Muscle of leg (tissue), 11 donors: ENCODE data around the gene MYO5C. TPM values are rescaled to one million over a fixed set of nuclear protein-coding genes. Genes with fewer than 3 reads are reported as not detected.

ENCODE experiments used
- DNase-seq: peaks from one replicate; pipeline ENCODE4 v3.0.0; 2013
- H3K27ac ChIP-seq: one replicate; pipeline ENCODE4 v1.5.1; 2013; ENCODE audit warnings: mild to moderate bottlenecking, low read length, control low read depth
- H3K27me3 ChIP-seq: one replicate; pipeline ENCODE4 v1.6.1; 2013; ENCODE audit warnings: low read length; ENCODE audit not compliant: control insufficient read depth, insufficient read depth
- H3K36me3 ChIP-seq: one replicate; pipeline ENCODE4 v1.6.1; 2013; ENCODE audit warnings: low read length; ENCODE audit not compliant: control insufficient read depth, insufficient read depth
- H3K4me1 ChIP-seq: one replicate; pipeline ENCODE4 v1.6.1; 2013; ENCODE audit warnings: low read length; ENCODE audit not compliant: control insufficient read depth, insufficient read depth
- H3K4me3 ChIP-seq: one replicate; pipeline ENCODE4 v1.5.1; 2013; ENCODE audit warnings: low read length, control low read depth
- H3K9me3 ChIP-seq: replicated peaks from 2 replicates; pipeline ENCODE4 v1.6.1; 2013; ENCODE audit warnings: low read depth, low read length; ENCODE audit not compliant: control insufficient read depth
- whole genome bisulfite sequencing: methylation state at CpG from one replicate; pipeline ENCODE4 v1.1.5; 2013; ENCODE audit warnings: missing lambda C conversion rate; ENCODE audit not compliant: insufficient coverage; 5-methylcytosine and 5-hydroxymethylcytosine counted together
- polyA plus RNA-seq, 8 donors: library from polyadenylated mRNA; unstranded; fragments of 120-200 nt; gene quantifications; one replicate each; pipeline versions ENCODE4 v1.2.1 to v1.2.3, GENCODE V29; 2013; ENCODE audit warnings: inconsistent platforms in 1 of 8, low replicate concordance in 1 of 8; ENCODE audit not compliant: insufficient read length in 8 of 8, insufficient read depth in 1 of 8
- total RNA-seq: library from RNA; stranded (reverse); fragments of 120-200 nt; gene quantifications from one replicate; pipeline ENCODE4 v1.2.4, GENCODE V29; 2013

Gene MYO5C
- total and polyA plus RNA-seq, 9 donors = 4.9 to 12.4 (median 6.0) TPM

DNA sequence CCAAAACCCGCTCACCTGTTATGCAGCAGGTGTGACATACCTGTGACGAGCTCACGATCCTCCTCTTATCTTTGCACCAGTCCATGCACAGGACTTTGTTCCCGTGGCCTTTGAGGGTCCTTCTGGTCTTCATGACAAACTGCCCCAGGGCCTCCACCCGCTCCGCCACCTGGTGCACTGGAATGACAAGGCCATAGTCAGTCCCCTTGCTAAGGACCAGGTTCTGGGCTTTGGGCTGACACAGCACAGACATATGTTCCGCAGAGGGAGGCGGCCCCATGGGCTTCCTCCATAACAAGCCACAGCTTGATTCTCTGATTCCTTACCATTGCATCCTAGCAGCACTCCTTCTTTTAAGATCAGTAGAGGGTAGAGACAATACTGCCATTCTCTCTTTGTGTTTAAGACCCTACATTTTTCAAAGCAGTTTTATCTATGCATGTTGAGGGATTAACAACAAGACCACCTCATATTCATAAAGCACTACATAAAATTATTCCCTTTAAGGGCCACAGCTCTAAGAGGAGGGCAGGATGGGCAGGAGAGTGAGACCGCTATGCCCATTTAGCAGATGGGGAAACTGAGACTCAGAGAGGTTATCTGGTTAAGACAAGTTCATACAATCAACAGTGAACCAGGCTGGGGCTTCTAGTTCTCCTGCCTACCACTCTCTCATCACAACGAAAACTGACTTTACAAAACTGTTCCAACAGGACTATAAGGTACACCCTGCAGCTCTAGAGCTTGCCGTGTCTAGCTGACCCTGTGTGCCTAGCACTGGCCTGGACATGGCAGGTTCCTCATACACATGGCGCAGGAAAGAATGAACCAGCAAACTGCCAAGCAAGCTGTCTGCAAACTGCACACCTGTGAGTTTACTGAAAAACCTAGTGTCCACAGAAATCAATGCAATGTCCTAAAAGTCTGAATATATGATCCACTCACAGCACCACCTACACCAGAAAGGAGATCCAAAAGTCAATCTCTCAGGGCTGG lies 141.4 kb downstream of the MYO5C start:
- H3K36me3 ChIP-seq = peaks cover 6% of the 10 kb centered on the region
- no peaks in the 10 kb centered on the region for H3K9me3 ChIP-seq
- H3K27me3 ChIP-seq = no peaks in the 10 kb centered on the region
- H3K4me3 ChIP-seq = no peak overlapping the region
- H3K27ac ChIP-seq = no peak overlapping the region
- 87% methylated on average over 10 of the region's 12 CpGs for WGBS
- no peak for DNase-seq
- H3K4me1 ChIP-seq = no peaks in the 10 kb centered on the region

DNA sequence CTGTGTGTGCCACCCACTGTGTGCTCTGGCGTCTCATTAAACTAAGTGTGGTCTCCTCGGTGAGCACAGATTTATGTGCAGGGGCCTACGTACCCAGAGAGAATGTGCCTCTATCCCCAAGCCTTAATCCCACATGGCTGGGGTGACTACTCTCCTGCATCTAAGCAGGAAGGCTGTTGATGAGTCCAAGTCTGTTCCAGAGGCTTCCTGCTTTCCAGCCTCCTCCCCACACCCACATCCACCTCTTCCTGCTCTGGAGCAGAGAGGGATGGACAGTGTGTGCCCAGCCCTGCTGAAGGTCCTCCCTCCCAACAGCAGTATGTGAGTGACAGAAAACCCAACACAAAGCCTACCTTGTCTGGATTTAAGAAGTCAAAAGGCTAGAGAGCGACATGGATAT lies 144.3 kb downstream of the MYO5C start:
- no peaks in the 10 kb centered on the region for H3K4me1 ChIP-seq
- no peak for DNase-seq
- 73% methylated on average over 3 of the region's 4 CpGs for WGBS
- H3K27ac ChIP-seq = no peak overlapping the region
- no peak overlapping the region for H3K4me3 ChIP-seq
- peaks cover 18% of the 10 kb centered on the region for H3K36me3 ChIP-seq
- no peaks in the 10 kb centered on the region for H3K27me3 ChIP-seq
- H3K9me3 ChIP-seq = no peaks in the 10 kb centered on the region

DNA sequence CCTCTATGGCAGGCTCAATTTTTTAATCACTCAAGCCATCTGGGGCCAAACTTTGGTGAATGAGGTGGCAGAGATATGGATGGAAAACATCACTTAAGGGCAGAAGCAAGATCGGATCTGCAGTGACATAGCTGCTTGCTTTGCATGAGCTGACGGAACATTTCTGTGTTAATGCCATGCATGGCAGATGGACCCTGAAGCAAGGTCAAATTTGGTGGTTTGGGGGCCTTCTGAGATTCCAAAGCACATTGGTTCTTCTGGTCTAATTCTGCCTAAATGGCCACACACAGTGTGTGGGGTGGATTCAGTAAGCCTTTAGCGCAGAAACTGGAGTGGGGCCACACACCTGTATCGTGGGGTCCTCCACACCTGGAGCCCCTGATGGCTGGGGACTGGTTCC lies 144.7 kb downstream of the MYO5C start:
- no peaks in the 10 kb centered on the region for H3K4me1 ChIP-seq
- H3K36me3 ChIP-seq = peaks cover 19% of the 10 kb centered on the region
- H3K27ac ChIP-seq = no peak overlapping the region
- 85% methylated on average over 4 of the region's 4 CpGs for WGBS
- H3K9me3 ChIP-seq = no peaks in the 10 kb centered on the region
- no peak overlapping the region for H3K4me3 ChIP-seq
- H3K27me3 ChIP-seq = no peaks in the 10 kb centered on the region
- DNase-seq = no peak

DNA sequence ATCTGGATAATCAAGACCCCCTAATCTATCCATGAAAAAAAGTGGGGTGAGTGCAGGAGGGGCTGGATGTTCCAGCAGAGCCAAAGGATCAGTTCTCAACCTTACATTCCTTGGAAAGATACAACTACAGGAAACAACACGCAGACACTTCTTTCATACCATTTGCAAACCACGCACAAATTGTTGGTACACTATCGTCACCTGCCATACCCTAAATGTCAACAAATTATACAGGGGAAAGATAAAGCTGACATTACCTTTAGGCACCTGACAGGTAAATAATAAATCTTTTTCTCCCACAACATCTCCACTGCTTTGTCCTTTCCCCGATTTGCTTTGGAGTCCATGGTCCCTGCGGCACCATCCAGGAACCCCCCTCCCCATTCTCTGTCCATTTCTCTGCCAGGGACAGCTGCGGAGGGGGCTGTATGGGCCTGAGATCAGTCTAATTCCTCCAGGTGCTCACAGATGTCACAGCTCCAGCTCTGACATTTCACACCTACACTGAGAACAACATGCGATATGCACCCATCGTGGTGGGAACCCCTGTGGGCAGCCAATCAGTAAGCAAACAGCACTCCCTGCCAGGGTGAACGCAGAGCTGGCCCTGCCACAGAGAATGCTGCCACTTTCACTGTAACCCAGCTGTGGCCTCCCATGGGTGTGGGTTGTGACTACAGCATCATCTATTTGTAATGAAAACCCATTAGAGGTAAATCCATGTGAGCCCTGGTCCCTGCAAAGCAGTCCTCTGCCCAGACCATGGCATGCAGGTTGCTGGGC lies 145.4 kb downstream of the MYO5C start:
- no peak for DNase-seq
- WGBS = 100% methylated on average over 3 of the region's 9 CpGs
- Histone ChIP-seq H3K4me1 (no peaks in the 10 kb centered on the region), H3K4me3 (no peak overlapping the region), H3K27ac (no peak overlapping the region), H3K27me3 (no peaks in the 10 kb centered on the region), H3K36me3 (peaks cover 19% of the 10 kb centered on the region), H3K9me3 (no peaks in the 10 kb centered on the region)

DNA sequence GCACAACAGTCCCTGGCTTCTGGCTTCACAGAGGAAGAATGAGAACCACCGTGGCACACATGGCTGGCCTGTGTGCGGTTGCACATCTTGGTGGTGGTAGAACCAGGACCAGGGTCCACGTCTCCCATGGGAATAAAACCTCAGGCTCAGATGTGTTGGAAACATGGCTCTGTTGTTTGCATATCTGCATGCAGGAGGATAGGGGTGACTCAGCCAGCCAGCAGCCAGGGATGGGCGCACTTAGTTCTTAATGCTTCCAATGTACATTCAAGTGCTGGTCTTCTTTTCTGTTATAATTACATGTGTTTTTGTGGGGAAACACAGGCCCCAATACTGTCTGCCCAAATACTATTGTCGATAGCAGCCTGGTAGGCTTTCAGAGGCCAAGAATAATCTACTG lies 147.2 kb downstream of the MYO5C start:
- 100% methylated on average over 1 of the region's 5 CpGs for WGBS
- Histone ChIP-seq H3K27me3 (no peaks in the 10 kb centered on the region), H3K4me1 (no peaks in the 10 kb centered on the region), H3K4me3 (no peak overlapping the region), H3K9me3 (no peaks in the 10 kb centered on the region), H3K27ac (no peak overlapping the region), H3K36me3 (peaks cover 24% of the 10 kb centered on the region)
- no peak for DNase-seq

DNA sequence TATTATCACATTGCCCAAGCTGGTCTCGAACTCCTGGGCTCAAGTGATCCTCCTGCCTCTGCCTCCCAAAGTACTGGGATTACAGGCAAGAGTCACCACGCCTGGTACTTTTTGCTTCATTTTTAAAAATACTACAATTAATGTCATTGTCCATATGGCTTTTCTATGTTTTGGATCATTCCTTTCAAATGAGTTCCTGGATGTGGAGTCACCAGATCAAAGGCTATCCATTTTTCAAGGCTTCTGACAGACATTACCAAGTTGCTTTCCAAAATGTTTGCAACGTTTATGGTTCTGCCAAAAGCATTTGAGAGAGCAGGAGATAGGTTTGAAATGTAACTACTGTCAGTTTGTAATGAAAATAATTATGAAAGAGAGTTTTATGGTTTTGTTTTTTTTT lies 148.8 kb downstream of the MYO5C start:
- no peaks in the 10 kb centered on the region for H3K4me1 ChIP-seq
- peaks cover 27% of the 10 kb centered on the region for H3K36me3 ChIP-seq
- no peak for DNase-seq
- H3K9me3 ChIP-seq = no peaks in the 10 kb centered on the region
- no peak overlapping the region for H3K4me3 ChIP-seq
- WGBS = no CpG with 5 or more reads among the region's 3 CpGs
- no peak overlapping the region for H3K27ac ChIP-seq
- no peaks in the 10 kb centered on the region for H3K27me3 ChIP-seq

DNA sequence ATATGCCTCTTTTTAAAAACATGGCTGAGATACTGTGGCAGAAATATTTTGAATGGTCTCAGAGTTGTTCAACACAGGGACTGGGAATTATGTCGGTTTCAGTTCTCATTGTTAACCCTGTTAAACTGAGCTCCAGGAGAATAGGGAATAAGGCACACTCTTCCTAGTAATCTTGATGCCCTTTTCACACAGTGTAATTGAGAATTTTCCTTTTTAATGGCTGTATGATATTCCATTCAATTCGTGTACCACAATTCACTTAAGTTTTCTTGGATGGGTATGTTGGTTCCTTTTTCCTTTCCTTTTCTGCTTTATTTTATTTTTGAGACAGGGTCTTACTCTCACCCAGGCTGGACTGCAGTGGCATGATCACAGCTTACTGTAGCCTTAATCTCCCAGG lies 149.3 kb downstream of the MYO5C start:
- no peak overlapping the region for H3K4me3 ChIP-seq
- DNase-seq = no peak
- peaks cover 24% of the 10 kb centered on the region for H3K36me3 ChIP-seq
- H3K4me1 ChIP-seq = no peaks in the 10 kb centered on the region
- no peaks in the 10 kb centered on the region for H3K27me3 ChIP-seq
- no CpG with 5 or more reads among the region's 2 CpGs for WGBS
- H3K27ac ChIP-seq = no peak overlapping the region
- H3K9me3 ChIP-seq = no peaks in the 10 kb centered on the region

DNA sequence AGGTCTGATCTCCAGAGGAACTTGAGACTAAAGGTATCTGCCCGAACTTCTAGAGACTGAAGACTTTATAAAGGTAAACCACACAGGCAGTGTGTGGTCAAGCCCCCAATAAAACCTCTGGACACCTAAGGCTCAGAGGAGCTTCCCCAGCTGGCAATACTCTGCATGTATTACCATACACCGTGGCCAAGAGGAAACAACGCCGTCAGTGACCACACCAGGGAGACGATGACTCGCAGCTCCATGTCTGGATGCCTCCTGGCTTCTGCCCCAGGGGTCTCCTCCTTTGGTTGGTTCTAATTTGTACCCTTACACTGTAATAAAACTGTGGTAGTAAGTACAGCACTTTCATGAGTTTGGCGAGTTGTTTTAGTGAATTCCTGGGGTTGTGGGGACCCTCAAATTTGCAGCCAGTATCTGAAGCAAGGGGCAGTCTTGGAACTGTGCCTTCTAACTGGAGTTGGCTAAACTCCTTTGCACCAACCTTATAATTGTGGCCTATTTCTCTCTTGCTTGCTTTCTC lies 150.9 kb downstream of the MYO5C start:
- no peaks in the 10 kb centered on the region for H3K9me3 ChIP-seq
- no peaks in the 10 kb centered on the region for H3K27me3 ChIP-seq
- no CpG with 5 or more reads among the region's 7 CpGs for WGBS
- DNase-seq = no peak
- peaks cover 23% of the 10 kb centered on the region for H3K36me3 ChIP-seq
- H3K4me3 ChIP-seq = no peak overlapping the region
- no peaks in the 10 kb centered on the region for H3K4me1 ChIP-seq
- no peak overlapping the region for H3K27ac ChIP-seq

DNA sequence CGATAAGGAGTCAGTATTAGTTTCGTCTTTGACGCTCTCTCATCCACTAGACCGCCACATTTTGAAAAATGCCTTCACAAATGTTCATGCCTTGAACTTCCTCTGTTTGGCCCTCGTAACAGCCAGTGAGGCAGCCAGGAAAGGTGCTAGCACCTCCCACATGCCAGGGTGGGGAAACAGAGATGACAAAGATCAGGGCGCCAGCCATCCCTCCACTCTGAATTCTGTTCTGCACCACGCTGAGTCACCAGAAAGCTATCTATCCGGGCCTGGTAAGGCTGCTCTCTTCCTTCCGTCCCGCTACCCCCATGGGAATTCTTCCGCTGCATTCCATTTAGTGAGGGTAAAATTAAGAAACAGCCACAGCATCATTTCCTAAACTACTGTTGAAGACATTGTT lies 151.7 kb downstream of the MYO5C start:
- Histone ChIP-seq H3K27ac (no peak overlapping the region), H3K36me3 (peaks cover 19% of the 10 kb centered on the region), H3K4me3 (no peak overlapping the region), H3K27me3 (no peaks in the 10 kb centered on the region), H3K4me1 (no peaks in the 10 kb centered on the region), H3K9me3 (no peaks in the 10 kb centered on the region)
- 95% methylated on average over 3 of the region's 11 CpGs for WGBS
- no peak for DNase-seq
